HEK293T (cell line): ENCODE measurements around the gene PIGBOS1.

Source experiments
- CTCF ChIA-PET: fragments of 350-600 bp; formaldehyde crosslinking; extraction: SDS; loops from one replicate; lab custom pipeline; 2021; ENCODE audit warnings: antibody characterized with exemption, inconsistent platforms; lab: Yijun Ruan, JAX
- POLR2A ChIA-PET: fragments of 350-600 bp; formaldehyde crosslinking; extraction: SDS; loops from one replicate; lab custom pipeline; 2020; ENCODE audit warnings: antibody characterized with exemption, inconsistent platforms; lab: Yijun Ruan, JAX
- DNase-seq: peaks from one replicate; pipeline ENCODE4 v3.0.0; 2012; ENCODE audit warnings: mixed read lengths; ENCODE audit errors: extremely low spot score
- ARNT ChIP-seq: fragments of 450-650 bp; IDR thresholded peaks from 2 replicates; pipeline ENCODE4 v1.6.1; 2017; ENCODE audit warnings: mild to moderate bottlenecking
- BHLHE40 ChIP-seq: fragments of 450-650 bp; IDR thresholded peaks from 2 replicates; pipeline ENCODE4 v1.6.1; 2016; ENCODE audit warnings: mild to moderate bottlenecking, moderate library complexity, borderline replicate concordance
- CTBP1 ChIP-seq: fragments of 450-650 bp; IDR thresholded peaks from 2 replicates; pipeline ENCODE4 v1.6.1; 2016; ENCODE audit warnings: borderline replicate concordance
- ELF4 ChIP-seq: fragments of 450-650 bp; IDR thresholded peaks from 2 replicates; pipeline ENCODE4 v1.6.1; 2017; ENCODE audit warnings: antibody characterized with exemption
- FOXA1 ChIP-seq: fragments of 450-650 bp; IDR thresholded peaks from 2 replicates; pipeline ENCODE4 v1.6.1; 2016; ENCODE audit warnings: mild to moderate bottlenecking
- FOXK2 ChIP-seq: fragments of 450-650 bp; IDR thresholded peaks from 2 replicates; pipeline ENCODE4 v1.6.1; 2016; ENCODE audit warnings: mild to moderate bottlenecking
- FOXM1 ChIP-seq: fragments of 450-650 bp; IDR thresholded peaks from 2 replicates; pipeline ENCODE4 v1.6.1; 2017; ENCODE audit warnings: mild to moderate bottlenecking, borderline replicate concordance
- HDGF ChIP-seq: fragments of 450-650 bp; IDR thresholded peaks from 2 replicates; pipeline ENCODE4 v1.6.1; 2017; ENCODE audit warnings: antibody characterized with exemption, borderline replicate concordance
- L3MBTL2 ChIP-seq: fragments of 450-650 bp; conservative IDR thresholded peaks from 2 replicates; pipeline ENCODE4 v1.6.1; 2016; ENCODE audit warnings: mild to moderate bottlenecking
- LEF1 ChIP-seq: fragments of 450-650 bp; IDR thresholded peaks from 2 replicates; pipeline ENCODE4 v1.6.1; 2017; ENCODE audit warnings: mild to moderate bottlenecking, borderline replicate concordance
- NFRKB ChIP-seq: fragments of 450-650 bp; IDR thresholded peaks from 2 replicates; pipeline ENCODE4 v1.6.1; 2016; ENCODE audit warnings: mild to moderate bottlenecking, moderate library complexity
- SP1 ChIP-seq: fragments of 450-650 bp; IDR thresholded peaks from 2 replicates; pipeline ENCODE4 v1.6.1; 2017
- SUZ12 ChIP-seq: fragments of 450-650 bp; IDR thresholded peaks from 2 replicates; pipeline ENCODE4 v1.6.1; 2016; ENCODE audit warnings: mild to moderate bottlenecking
- TARDBP ChIP-seq: fragments of 450-650 bp; IDR thresholded peaks from 2 replicates; pipeline ENCODE4 v1.6.1; 2016
- ZNF384 ChIP-seq: fragments of 450-650 bp; IDR thresholded peaks from 2 replicates; pipeline ENCODE4 v1.6.1; 2016
- TF ChIP-seq, protein P1 (sequence below): fragments of 450-650 bp; IDR thresholded peaks from 2 replicates; pipeline ENCODE4 v1.6.1; 2016

Gene PIGBOS1

GRCh38 chr15:55318588-55319494 is at the start of gene PIGBOS1, which contains the start of gene PIGB:
TSS of gene PIGBOS1 (minus strand) at chr15:55319123. CDS start at chr15:55317792, 1,331 bp downstream.
TSS of gene PIGB (plus strand) at chr15:55319222. CDS start at chr15:55319251, 29 bp downstream.
- DNase-seq: peak; percentile 68
- CTCF ChIA-PET: interaction anchor here (0.5 to 1.3 kb wide), 2 partner anchors 121 to 675 kb away, joined by 3 to 14 read pairs; no protein-coding TSS in a partner anchor
- TF ChIP-seq HDGF (no peak), L3MBTL2 (peak; percentile 47), NFRKB (no peak), SP1 (no peak), FOXM1 (no peak), TARDBP (no peak), ZNF384 (peak; percentile 70), FOXK2 (no peak), ELF4 (peak; percentile 82)
- POLR2A ChIA-PET: interaction anchor here (0.6 to 1.4 kb wide), 10 partner anchors 9 to 117 kb away, joined by 3 to 15 read pairs (median 4); partner anchors contain the start of genes CCPG1 and PIERCE2

DNA sequence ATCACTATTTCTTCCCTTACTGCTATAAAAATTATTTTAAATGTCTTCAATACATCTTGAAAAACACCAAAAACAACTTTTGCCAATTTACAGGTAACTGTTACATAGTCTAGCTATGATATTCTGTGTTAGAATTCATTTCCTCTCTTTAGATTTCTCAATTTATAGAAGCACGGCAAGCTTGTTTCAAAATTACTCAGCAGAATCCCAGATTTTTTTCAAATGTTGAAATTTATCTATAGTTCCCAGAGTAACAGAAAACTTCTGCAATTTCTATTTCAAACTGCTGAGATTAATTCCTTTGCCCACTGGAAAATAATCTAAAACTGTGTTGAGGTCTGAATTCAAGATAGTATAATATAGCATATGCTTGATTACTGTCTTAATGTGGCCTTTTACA is 48.1 kb upstream of the PIGBOS1 start:
- TF ChIP-seq NFRKB (no peak), ARNT (no peak), BHLHE40 (no peak), TARDBP (no peak), LEF1 (no peak), L3MBTL2 (no peak), SUZ12 (no peak), HDGF (no peak), FOXA1 (no peak)
- CTCF ChIA-PET: no interaction called here
- POLR2A ChIA-PET: no interaction called here
- no peak for DNase-seq

DNA sequence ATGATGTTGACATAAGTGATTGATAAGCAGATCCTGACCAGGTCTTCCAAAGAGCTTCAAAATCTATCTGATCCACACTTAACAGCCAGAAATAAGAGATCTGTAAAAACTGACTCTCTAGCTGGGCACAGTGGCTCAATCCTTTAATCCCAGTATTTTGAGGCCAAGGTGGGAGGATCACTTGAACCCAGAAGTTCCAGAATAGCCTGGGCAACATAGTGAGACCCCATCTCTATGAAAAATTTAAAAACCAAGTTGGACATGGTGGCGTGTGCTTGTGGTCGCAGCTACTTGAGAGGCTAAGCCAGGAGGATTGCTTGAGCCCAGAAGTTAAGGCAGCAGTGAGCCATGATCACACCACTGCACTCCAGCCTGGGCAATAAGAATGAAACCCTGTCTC is 43.7 kb upstream of the PIGBOS1 start:
- no peak for DNase-seq
- POLR2A ChIA-PET: no interaction called here
- TF ChIP-seq LEF1 (no peak), SUZ12 (no peak), ELF4 (no peak), HDGF (no peak), NFRKB (no peak), ZNF384 (no peak), ARNT (no peak), SP1 (no peak), BHLHE40 (no peak)
- TF ChIP-seq, protein P1, sequence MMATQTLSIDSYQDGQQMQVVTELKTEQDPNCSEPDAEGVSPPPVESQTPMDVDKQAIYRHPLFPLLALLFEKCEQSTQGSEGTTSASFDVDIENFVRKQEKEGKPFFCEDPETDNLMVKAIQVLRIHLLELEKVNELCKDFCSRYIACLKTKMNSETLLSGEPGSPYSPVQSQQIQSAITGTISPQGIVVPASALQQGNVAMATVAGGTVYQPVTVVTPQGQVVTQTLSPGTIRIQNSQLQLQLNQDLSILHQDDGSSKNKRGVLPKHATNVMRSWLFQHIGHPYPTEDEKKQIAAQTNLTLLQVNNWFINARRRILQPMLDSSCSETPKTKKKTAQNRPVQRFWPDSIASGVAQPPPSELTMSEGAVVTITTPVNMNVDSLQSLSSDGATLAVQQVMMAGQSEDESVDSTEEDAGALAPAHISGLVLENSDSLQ: no peak
- CTCF ChIA-PET: interaction anchor here (0.6 kb wide), 1 partner anchor 77 kb away, joined by 3 read pairs; no protein-coding TSS in a partner anchor

- CTCF ChIA-PET: no interaction called here
- POLR2A ChIA-PET: interaction anchor here (0.6 kb wide), 1 partner anchor 1163 kb away, joined by 5 read pairs; no protein-coding TSS in a partner anchor
- DNase-seq: no peak
- no peak for TF ChIP-seq BHLHE40
- TF ChIP-seq LEF1: no peak
- no peak for TF ChIP-seq CTBP1
- no peak for TF ChIP-seq ELF4
- TF ChIP-seq, protein P1: no peak
- no peak for TF ChIP-seq ARNT
- TF ChIP-seq FOXM1: no peak
- no peak for TF ChIP-seq HDGF
- no peak for TF ChIP-seq L3MBTL2
- TF ChIP-seq FOXK2: no peak
- no peak for TF ChIP-seq ZNF384
- no peak for TF ChIP-seq TARDBP
- TF ChIP-seq NFRKB: no peak
- no peak for TF ChIP-seq FOXA1
- TF ChIP-seq SUZ12: no peak
- no peak for TF ChIP-seq SP1
Observed at GRCh38 chr15:55361048-55361447, 42.1 kb upstream of the PIGBOS1 start.

DNA sequence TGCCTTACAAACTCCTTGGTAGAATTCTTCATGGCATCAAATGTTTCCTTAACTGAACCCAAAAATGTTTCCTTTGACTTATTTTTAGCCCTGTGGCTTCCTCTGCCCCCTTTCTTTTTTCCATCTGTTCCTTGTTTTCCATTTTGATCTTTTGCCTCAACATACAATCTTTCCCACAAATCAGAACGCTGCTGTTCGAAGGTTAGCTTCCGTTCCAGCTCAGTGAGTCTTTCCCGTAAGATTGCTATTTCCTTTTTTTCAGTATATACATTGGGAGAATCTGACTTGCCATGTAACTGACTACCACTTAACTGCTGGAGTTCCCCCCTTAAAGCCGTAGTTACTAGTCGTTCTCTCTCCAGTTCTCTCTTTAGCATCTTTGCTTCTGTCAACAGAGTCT is 41.3 kb upstream of the PIGBOS1 start:
- no peak for TF ChIP-seq SUZ12
- TF ChIP-seq LEF1: no peak
- no peak for TF ChIP-seq BHLHE40
- TF ChIP-seq FOXK2: no peak
- no peak for TF ChIP-seq L3MBTL2
- no peak for TF ChIP-seq FOXM1
- no peak for TF ChIP-seq SP1
- no peak for TF ChIP-seq HDGF
- TF ChIP-seq, protein P1: no peak
- no peak for TF ChIP-seq NFRKB
- no peak for TF ChIP-seq TARDBP
- no peak for TF ChIP-seq ARNT
- TF ChIP-seq FOXA1: no peak
- DNase-seq: no peak
- ChIA-PET CTCF (no interaction called here), POLR2A (interaction anchor here (0.6 kb wide), 1 partner anchor 1162 kb away, joined by 5 read pairs; no protein-coding TSS in a partner anchor)
